NOMO-1 (cell line): ENCODE data around the gene GUK1.

Source experiments
- DNase-seq, 2 experiments: peaks; one replicate each; lab custom pipeline; 2025; ENCODE audit not compliant: unreplicated experiment in 2 of 2; lab: John Stamatoyannopoulos, UW

The GUK1 gene

GRCh38 chr1:228139931-228140723, at the start of gene GUK1:
Gene GUK1 (plus strand): TSS chr1:228140279. CDS start chr1:228140303, 24 bp downstream.
- peak; percentile 99 for DNase-seq

- no peak for DNase-seq
These were observed 49.4 kb upstream of the GUK1 start for GRCh38 chr1:228090613-228091081.

GRCh38 chr1:228091084-228091483, 49.0 kb upstream of the GUK1 start:
- no peak for DNase-seq

- DNase-seq = no peak
These were observed 47.6 kb upstream of the GUK1 start for GRCh38 chr1:228092342-228093049.

GRCh38 chr1:228093050-228093906, 46.8 kb upstream of the GUK1 start:
- DNase-seq = no peak

- DNase-seq = no peak
These were observed 45.6 kb upstream of the GUK1 start for GRCh38 chr1:228094432-228095016.

- no peak for DNase-seq
These were observed 44.9 kb upstream of the GUK1 start for GRCh38 chr1:228095161-228095560.

- no peak for DNase-seq
These were observed 44.1 kb upstream of the GUK1 start for GRCh38 chr1:228095938-228096337.

GRCh38 chr1:228096416-228097332, 43.4 kb upstream of the GUK1 start:
- no peak for DNase-seq

GRCh38 chr1:228097333-228098081, 42.6 kb upstream of the GUK1 start:
- DNase-seq = no peak

- DNase-seq = no peak
These were observed 41.7 kb upstream of the GUK1 start for GRCh38 chr1:228098323-228098931.

GRCh38 chr1:228099331-228099732, 40.7 kb upstream of the GUK1 start:
- DNase-seq = no peak

- no peak for DNase-seq
These were observed 39.1 kb upstream of the GUK1 start for GRCh38 chr1:228100822-228101613.

- DNase-seq = no peak
These were observed 38.5 kb upstream of the GUK1 start for GRCh38 chr1:228101614-228101993.

GRCh38 chr1:228101994-228102790, 37.9 kb upstream of the GUK1 start:
- peak in 1 of 2 experiments; percentile 41 for DNase-seq

GRCh38 chr1:228102791-228103620, 37.1 kb upstream of the GUK1 start, which contains the start of gene C1orf35:
Gene C1orf35 (minus strand): TSS chr1:228103325. CDS start chr1:228103227, 98 bp downstream.
- DNase-seq = peak; percentile 93 to 94
